Suppressor macrophage treated with lipopolysaccharide for 1 hour (primary cell): ENCODE measurements around the gene AGAP3.

Experiments
- DNase-seq, 3 donors: peaks; one replicate each; pipeline ENCODE4 v3.0.0-alpha.2; 2020 to 2022

Gene AGAP3

DNA sequence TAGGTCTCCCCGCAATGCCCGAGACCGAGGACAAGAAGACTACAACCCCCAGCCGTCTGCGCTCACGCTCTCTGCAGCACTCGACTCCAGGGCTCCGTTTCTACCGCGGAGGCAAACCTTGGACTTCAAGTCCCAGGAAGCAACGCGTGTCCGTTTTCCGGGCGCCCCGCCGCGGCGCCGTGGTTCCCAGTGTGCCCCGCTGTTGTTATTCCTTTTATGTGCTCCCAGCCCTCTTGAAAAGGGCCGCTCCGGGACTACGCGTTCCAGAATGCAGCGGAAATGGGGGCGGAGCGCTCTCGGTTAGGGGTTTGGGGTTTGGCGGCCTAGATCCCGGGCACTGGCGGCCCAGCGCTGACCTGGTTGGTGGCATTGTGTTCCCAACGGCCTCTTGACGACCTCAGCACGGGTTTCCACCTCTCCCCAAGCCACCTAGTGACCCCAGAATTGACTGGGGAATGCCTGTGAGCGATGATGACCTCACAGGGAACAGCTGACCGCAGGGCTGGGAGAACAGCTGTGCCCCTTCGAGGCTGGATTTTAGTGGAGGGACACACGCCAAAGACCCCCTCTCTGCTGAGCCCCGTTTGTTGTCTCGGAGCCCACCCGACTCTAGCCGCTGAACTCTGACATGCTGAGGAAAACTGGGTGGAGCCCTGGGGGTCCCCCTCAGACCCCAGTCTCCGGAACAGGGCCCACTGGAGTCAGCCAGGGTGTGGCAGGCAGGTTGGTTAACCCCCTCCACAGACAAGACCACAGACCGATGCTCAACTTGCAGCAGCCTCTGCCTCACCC lies 28.1 kb upstream of the AGAP3 start:
- peak; percentile 99 for DNase-seq

DNA sequence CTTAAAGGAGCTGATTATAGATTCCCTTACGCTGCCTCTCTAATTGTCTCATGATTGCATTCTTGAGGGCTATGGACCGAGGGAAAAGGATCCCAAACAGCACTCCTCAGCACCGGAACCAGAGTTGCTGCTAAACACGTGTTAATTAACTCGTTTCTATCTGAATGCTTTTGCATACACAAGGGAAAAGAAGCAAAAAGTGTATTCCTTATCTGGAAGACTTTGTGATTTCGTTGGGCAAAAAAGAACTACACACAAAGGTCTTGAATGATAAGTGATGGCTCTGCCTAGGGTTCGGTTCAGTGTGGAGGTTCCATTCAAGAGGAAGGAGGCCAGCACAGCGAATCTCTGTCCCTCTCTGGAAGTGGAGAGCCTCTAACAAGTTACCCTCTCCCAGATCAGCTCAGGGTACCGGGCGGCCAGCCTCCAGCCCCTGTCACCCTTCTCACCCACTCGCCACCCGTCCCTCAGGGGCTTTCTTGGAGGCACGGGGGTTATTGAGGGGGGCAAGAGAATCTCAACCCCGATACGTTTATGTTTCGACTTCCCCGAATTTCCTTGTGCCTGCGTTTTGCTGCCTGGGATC lies 27.4 kb upstream of the AGAP3 start:
- peak; percentile 24 to 31 (median 30) for DNase-seq

DNA sequence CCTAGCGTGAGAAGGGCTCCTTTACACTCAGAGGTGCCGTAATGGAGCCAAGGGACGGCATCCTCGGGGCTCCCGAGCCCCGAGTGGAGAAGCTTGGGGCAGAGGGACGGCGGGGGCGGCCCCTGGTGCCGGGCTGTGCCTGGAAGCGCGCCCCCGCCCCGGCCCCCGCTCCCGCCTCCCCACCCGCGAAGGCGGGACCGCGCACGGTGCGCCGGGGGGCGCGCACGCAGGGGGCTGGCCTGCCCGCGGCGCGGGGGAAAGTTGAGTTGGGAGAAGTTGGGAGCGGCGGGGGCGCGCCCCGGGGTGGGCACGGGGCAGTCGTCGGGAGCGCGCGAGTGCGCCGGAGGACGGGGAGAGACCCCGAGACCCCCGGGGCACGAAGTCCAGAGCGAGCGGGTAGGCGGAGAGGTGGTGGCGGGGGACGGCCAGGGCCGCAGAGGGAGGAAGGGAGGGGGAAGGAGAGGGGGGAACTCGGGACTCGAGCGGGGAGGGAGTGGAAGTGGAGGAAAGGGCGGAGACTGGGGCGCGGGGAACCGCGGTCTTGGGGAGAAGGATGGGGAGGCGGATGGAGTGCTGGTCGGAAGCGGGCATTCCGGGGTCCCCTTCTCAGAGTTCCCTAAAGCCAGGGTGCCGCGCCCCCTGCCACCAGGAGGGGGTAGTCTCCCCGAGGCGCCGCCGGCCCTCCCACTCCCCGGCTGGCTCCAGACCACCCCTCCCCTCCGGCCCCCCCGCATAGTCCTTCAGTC lies 26.7 kb upstream of the AGAP3 start, which contains the start of gene SLC4A2:
Gene SLC4A2, plus strand, starts transcription at position 223 of the 746 bp plus-strand sequence. CDS start 2,399 bp downstream, outside the sequence.
- peak; percentile 64 to 90 (median 68) for DNase-seq

DNA sequence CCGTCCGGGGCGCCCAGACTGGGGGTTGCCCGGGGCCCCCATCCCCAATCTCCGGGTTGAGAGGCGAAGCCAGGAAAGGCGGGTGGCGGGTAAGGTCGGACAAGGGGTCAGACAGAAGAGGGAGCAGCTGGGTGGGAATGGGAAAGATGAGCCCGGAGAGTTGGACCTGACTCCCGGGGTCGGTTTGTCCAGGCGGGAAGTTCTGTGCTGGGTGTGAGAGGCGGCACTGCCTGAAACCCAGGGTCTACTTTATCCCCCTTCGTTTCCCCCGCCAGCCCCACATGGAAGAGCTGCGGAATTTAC lies 26.2 kb upstream of the AGAP3 start:
- DNase-seq = no peak

DNA sequence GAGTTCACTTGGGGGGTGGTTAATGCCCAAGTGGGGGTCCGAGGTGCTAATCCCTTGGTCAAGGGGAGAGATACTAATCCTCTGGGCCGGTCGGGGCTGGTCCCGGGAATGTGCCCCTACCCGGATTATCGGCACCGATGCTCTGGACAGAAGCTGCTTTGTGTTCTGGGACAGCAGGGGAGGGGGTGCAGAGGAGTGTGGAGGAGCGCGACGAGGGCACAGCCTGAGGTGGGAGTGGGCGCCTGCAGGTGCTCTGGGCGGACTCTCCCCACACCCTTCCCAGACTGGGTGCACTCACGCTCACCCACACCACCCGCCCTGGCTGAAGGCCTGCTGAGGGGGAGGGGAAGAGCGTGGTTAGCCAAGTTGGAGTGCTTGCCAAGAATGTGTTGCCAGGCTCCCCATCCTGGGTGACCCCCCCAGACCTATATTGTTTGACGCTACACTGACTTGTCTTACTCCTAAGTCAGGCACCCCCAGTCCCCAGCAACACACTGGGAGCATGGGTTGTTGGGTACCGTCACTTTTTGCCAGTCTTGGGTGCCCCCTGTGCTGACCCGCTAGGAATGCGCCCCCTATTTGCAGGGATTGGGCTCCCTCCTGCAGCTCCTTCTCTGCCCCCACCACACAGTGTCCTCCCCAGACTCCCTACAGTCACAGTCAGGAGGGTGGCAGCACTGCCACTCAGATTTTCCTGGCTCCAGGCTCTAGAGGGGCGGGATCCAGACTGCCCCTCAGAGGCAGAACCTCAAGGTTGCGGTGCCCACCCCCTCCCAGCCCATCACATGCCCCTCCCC lies 25.7 kb upstream of the AGAP3 start:
- peak; percentile 10 to 31 (median 24) for DNase-seq

DNA sequence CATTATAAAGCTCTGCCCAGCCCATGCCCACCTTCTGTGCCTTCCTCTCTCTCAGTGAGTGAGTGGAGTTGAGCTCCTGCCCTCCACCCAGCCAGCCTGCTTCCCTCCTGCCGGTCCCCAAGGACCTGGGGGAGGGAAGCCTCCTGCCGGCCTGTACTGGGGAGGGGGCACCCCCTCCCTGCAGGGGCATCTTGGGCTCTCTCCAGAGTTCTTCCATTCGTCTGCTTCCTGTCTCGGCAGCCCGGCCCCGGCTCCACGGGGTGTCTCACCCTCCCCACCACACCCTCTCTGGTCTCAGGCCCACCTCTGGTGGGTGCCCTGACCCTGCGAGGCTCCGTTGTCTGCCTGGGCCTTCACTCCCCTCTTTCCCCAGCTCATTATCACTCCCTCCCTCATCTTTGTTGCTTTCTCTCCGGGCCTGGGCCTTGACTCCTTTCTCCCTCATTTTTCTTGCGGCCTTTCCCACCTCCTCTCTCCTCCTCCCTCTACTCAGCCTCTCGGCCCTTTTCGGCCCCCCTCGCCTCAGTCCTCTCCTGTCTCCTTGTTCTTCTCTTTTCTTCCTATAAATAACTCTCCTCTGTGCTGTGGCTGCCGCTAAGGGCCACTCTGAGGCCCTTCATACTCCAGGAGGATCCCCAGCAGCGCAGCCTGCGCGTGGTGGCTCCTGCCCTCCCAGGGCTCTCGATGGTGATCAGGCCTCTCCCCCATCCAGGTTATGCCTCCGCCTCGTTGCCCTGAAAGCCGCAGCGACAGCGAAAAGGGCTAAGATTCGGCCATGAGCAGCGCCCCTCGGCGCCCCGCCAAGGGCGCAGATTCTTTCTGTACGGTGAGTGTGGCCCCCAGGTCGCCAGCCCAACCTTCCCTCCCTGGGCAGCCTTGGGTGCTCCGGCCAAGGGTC lies 24.8 kb upstream of the AGAP3 start:
- DNase-seq = no peak

DNA sequence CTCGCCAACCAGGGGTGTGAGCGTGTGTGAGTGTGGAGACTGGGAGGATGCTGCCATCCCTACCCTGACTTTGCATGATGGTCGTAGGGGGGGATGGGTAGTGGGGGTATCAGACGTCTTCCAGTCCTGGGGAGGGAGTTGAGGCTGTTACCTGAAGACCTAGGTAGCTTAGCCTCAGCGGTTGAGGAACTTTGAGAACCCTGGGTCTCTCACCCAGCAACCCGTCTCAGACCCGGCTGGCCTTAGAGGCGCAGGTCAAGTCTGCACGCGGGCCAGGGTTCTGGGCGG lies 24.2 kb upstream of the AGAP3 start:
- no peak for DNase-seq

DNA sequence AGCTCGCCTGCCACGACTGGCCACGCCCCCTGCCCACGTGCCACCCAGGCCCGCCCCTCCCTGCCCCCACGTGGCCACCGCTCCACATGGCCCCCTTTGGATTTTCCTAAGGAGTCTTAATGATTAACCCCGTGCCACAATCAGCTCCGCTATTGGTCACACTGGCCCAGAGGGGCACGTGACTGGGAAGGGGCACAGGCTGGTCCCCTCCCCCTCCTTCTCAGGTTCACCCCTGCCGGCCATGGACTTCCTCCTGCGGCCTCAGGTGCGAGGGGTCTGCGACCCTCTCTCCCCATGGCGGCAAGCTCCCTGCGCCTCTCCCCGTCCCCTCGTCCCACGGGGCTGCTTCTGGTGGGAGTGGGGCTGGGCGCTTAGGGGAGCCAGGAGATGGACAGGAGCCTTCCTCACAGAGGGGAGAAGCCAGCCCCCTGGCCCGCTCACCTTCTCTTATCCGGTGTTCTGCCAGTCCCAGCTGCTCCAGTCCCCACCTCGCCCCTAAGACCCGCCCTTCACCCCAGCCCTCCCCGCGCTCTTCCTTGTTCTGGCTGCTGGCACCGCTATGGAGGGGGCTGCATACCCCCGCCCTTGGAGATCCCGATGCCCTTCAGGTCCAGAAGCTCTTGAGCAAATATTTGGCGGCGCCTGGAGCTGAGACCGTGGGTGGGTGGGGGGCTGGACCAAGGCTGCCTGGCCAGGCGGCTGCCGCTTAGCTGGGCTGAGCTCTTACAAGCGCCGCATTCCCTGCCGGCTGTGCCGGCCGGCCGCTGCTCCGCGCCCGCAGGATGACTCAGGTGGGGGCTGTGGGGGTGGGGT lies 23.7 kb upstream of the AGAP3 start:
- peak in 2 of 3 donors; percentile 4 to 26 for DNase-seq

DNA sequence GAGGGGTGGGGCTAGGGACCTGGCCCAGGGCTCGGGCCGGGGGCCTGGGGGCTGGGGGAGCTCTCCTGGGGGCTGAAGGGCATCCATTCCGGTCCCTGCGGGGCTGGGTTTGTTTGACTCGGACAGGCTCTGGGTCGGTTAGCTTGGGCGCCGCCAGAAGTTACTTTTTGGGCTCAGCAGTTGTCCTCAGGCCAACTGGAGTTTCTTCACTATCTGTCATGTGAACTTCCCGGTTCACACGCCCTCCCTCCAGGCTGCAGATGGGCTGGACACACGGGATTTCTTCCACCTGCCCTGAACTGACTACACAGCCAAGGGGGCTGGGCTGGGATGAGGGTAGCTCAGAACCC lies 23.1 kb upstream of the AGAP3 start:
- DNase-seq = no peak

DNA sequence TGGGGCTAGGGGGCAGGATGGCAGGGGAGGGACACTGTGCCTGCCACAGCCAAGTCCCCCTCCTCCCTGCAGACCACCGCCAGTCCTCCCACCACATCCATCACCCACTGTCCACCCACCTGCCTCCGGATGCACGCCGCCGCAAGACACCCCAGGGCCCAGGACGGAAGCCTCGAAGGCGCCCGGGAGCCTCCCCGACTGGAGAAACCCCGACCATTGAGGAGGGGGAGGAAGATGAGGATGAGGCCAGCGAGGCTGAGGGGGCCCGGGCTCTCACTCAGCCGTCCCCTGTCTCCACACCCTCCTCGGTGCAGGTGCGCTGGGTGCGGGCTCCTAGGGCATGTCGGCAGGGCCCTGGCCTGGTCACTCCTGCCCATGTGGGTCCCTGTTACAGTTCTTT lies 21.8 kb upstream of the AGAP3 start:
- no peak for DNase-seq

DNA sequence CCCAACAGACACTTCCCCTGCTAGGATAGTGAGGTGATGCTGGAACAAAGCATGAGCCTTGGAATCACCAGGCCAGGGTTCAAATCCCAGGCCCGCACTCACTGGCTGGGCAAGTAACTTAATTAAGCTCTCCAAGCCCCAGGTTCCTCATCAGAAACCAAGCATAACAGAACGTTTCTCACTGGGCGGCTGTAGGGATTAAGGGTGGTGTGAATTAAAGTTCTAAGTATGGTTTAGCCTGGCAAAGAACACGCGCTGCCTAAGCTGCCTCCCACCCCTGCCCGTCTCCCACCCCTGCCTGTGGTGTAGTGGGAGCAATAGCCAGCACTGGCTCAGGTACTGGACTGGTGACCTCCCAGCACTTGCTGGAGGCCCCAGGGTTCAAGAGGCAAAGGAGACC lies 21.3 kb upstream of the AGAP3 start:
- DNase-seq = no peak

DNA sequence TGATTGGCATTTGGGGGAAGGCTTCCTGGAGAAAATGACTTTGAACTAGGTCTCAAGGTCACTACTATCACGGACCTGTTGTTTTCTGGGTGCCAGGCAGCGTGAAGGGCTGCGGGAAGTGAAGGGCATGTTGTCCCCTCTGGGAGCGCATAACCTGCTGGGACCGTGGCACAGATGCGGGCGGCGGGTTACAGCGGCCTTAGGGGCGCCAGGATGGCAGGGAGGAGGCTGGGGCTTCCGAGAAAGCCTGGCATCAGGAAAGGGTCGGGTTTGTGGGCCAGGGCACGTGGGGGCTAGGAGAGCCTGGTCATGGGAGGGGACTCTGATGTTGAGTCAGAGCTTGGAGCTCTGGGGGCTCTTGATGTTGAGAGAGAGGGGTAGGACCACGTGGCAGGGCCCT lies 20.8 kb upstream of the AGAP3 start:
- no peak for DNase-seq

DNA sequence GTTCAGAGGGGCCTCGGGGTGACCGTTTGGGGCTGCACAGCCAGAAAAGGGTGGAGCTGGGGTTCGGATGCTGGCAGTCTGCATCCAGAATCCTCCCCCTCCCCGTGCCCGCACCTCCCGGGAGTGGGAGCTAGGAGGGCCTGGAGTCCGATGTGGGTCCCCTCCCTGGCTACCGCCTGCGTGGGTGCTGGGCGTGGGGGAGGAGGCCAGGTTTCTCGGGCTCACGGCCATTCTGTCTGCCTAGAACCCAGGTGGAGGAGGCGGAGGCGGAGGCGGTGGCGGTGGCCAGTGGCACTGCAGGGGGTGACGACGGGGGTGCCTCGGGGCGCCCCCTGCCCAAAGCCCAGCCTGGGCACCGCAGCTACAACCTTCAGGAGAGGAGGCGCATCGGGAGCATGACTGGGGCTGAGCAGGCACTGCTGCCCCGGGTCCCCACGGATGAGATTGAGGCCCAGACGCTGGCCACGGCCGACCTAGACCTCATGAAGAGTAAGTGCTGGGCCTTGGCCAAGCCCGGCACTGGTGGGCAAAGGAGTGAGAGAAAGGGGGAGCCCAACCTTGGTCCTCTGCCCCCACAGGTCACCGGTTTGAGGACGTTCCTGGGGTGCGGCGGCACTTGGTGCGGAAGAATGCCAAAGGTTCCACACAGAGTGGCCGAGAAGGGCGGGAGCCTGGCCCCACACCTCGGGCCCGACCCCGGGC lies 19.9 kb upstream of the AGAP3 start:
- no peak for DNase-seq

DNA sequence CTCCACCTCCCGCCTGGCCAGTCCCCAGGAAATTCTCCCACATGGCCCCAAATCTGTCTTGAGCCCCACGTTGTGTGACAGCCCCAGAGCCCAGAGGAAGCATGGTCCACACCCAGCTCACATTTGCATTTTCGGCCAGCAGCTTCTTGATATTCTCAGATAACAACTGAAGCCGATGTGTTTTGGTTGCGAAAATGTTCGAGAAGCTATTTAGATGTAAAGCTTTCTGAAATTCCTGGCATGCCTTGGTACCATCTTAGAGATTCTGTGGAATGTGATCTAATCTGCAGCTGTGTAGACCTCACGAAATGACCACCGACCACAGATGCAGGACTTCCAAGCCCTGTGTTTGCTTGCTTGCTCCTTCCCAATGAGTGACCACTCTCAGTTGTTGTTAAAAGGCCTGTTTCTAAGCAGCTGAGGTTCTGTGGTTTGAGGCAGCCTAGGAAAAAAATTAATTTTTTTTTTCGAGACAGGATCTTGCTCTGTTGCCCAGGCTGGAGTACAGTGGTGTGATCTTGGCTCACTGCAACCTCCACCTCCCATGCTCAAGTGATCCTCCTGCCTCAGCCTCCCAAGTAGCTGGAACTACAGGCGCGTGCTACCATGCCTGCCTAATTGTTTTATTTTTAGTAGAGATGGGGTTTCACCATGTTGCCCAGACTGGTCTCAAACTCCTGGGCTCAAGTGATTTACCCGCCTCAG lies 18.1 kb upstream of the AGAP3 start:
- no peak for DNase-seq

DNA sequence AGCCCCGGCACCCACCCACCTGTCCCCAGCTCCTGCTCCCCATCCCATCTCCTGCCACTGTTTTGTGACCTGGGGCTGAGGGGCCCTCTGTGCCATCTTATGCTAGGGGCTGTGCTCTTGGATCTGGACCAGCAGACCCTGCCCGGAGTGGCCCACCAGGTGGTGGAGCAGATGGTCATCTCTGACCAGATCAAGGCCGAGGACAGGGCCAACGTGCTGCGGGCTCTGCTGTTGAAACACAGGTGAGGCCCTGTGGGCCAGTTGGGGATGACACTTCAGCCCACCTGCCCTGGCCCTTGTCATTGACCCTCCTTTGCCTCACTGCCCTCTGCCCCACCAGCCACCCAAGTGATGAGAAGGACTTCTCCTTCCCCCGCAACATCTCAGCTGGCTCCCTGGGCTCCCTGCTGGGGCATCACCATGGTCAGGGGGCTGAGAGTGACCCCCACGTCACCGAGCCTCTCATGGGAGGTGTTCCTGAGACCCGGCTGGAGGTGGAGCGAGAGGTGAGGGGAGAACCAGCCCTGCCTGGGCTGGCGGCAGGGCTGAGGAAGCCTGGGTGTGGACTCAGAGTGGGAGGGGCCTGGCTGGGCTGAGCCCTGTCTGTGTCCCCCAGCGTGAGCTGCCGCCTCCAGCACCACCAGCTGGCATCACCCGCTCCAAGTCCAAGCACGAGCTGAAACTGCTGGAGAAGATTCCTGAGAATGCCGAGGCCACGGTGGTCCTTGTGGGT lies 16.3 kb upstream of the AGAP3 start:
- DNase-seq = no peak

DNA sequence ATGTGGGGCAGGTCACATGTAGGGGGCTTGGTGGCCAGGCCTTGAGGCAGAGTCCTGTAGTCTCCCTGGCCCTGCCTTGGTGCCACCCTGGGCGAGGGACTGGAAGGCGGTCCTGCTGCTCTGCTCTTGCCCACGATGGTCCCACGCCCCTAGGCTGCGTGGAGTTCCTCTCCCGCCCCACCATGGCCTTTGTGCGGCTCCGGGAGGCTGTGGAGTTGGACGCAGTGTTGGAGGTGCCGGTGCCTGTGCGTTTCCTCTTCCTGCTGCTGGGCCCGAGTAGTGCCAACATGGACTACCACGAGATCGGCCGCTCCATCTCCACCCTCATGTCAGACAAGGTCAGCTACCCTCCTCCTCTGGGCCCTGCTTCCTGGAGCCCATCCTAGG lies 15.7 kb upstream of the AGAP3 start:
- DNase-seq = no peak

DNA sequence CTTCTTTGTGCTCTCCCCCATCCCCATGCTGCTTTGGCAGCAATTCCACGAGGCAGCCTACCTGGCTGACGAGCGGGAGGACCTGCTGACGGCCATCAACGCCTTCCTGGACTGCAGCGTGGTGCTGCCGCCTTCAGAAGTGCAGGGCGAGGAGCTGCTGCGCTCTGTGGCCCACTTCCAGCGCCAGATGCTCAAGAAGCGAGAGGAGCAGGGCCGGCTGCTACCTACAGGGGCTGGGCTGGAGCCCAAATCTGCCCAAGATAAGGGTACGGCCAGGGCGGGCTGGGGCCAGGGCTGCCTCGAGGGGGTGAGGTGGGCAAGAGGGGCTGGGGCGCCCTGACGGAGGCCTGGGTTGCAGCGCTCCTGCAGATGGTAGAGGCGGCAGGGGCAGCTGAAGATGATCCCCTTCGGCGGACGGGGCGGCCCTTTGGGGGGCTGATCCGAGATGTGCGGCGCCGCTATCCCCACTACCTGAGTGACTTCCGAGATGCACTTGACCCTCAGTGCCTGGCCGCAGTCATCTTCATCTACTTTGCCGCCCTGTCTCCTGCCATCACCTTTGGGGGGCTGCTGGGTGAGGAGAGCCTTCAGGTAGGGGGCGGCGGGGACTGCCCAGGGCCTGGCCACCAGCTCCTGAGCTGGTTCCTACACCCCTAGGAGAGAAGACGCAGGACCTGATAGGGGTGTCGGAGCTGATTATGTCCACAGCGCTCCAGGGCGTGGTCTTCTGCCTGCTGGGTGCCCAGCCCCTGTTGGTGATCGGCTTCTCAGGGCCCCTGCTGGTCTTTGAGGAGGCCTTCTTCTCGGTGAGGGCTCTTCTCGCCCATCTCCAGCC lies 15.0 kb upstream of the AGAP3 start:
- DNase-seq = no peak

DNA sequence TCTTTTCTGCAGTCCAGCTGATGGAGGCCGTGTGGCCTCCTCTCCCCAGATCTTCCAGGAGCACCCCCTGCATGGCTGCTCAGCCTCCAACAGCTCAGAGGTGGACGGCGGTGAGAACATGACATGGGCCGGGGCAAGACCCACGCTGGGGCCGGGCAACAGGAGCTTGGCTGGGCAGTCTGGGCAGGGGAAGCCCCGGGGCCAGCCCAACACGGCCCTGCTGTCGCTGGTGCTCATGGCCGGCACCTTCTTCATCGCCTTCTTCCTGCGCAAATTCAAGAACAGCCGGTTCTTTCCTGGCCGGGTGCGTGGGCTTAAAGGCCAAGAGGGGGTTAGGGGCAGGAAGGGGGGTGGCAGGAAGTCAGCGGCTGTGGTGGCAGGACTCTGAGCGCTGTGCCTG lies 12.3 kb upstream of the AGAP3 start:
- DNase-seq = no peak
